GM23338 (cell line): ENCODE data around the gene RXFP1. TPM values are rescaled to one million over a fixed set of nuclear protein-coding genes. Genes with fewer than 3 reads are reported as not detected.

Source experiments
- ATAC-seq: fragments of 200-7000 bp; cut with Tn5 transposase; 3 replicates; pipeline ENCODE4 v1.9.1; 2020
- DNase-seq: peaks from one replicate; pipeline ENCODE4 v3.0.0-alpha.2; 2015; ENCODE audit warnings: low spot score
- H2AFZ ChIP-seq: fragments of 200-600 bp; sonication (generic); 2 replicates; pipeline ENCODE4 v1.8.0; 2016; ENCODE audit warnings: antibody characterized with exemption, mild to moderate bottlenecking, moderate library complexity
- H3F3A ChIP-seq: fragments of 200-600 bp; sonication (generic); replicated peaks from 2 replicates; pipeline ENCODE4 v1.8.0; 2017; ENCODE audit warnings: antibody characterized with exemption, mixed run types, low read depth
- H3K27ac ChIP-seq: fragments of 200-600 bp; sonication (generic); 2 replicates; pipeline ENCODE4 v1.6.1; 2016; ENCODE audit warnings: low read depth
- H3K27me3 ChIP-seq: fragments of 200-600 bp; sonication (generic); 2 replicates; pipeline ENCODE4 v1.8.0; 2016; ENCODE audit warnings: mild to moderate bottlenecking, mixed run types, moderate library complexity; ENCODE audit not compliant: insufficient read depth
- H3K36me3 ChIP-seq: fragments of 200-600 bp; sonication (generic); 2 replicates; pipeline ENCODE4 v1.8.0; 2016; ENCODE audit warnings: mild to moderate bottlenecking; ENCODE audit not compliant: insufficient read depth
- H3K4me1 ChIP-seq: fragments of 200-600 bp; sonication (generic); 2 replicates; pipeline ENCODE4 v1.8.0; 2016; ENCODE audit warnings: mild to moderate bottlenecking, moderate library complexity; ENCODE audit not compliant: insufficient read depth
- H3K4me2 ChIP-seq: fragments of 200-600 bp; sonication (generic); 2 replicates; pipeline ENCODE4 v1.7.1; 2017; ENCODE audit warnings: mixed run types
- H3K4me3 ChIP-seq: fragments of 200-600 bp; sonication (generic); 2 replicates; pipeline ENCODE4 v1.6.1; 2016; ENCODE audit warnings: mixed run types
- H3K79me2 ChIP-seq: fragments of 200-600 bp; sonication (generic); replicated peaks from 2 replicates; pipeline ENCODE4 v1.8.0; 2017; ENCODE audit warnings: mild to moderate bottlenecking; ENCODE audit not compliant: insufficient read depth
- H3K9me2 ChIP-seq: fragments of 200-600 bp; sonication (generic); 2 replicates; pipeline ENCODE4 v1.8.0; 2017; ENCODE audit not compliant: insufficient read depth
- H4K20me1 ChIP-seq: fragments of 200-600 bp; sonication (generic); replicated peaks from 2 replicates; pipeline ENCODE4 v1.8.0; 2017; ENCODE audit warnings: mild to moderate bottlenecking; ENCODE audit not compliant: insufficient read depth
- H3K27ac Mint-ChIP-seq: 2 replicates; pipeline ENCODE4 v1.8.0; 2020; ENCODE audit warnings: inconsistent platforms, mild to moderate bottlenecking, moderate library complexity, mixed read lengths
- H3K27me3 Mint-ChIP-seq: 3 replicates; pipeline ENCODE4 v1.8.0; 2022; ENCODE audit warnings: low read depth, mild to moderate bottlenecking, moderate library complexity, mixed read lengths, inconsistent platforms; ENCODE audit not compliant: insufficient read depth, poor library complexity
- H3K36me3 Mint-ChIP-seq: 3 replicates; pipeline ENCODE4 v1.8.0; 2021; ENCODE audit warnings: low read depth, mild to moderate bottlenecking, inconsistent platforms, moderate library complexity, mixed read lengths
- H3K4me1 Mint-ChIP-seq: 3 replicates; pipeline ENCODE4 v1.8.0; 2020; ENCODE audit warnings: mild to moderate bottlenecking, inconsistent platforms, mixed read lengths
- H3K4me3 Mint-ChIP-seq: 3 replicates; pipeline ENCODE4 v1.8.0; 2021; ENCODE audit warnings: moderate library complexity, mild to moderate bottlenecking, inconsistent platforms, mixed read lengths
- H3K9me3 Mint-ChIP-seq: 3 replicates; pipeline ENCODE4 v1.8.0; 2020; ENCODE audit warnings: moderate library complexity, mild to moderate bottlenecking, inconsistent platforms, mixed read lengths
- CREB1 ChIP-seq: fragments of 250-450 bp; sonication (Bioruptor Pico); IDR thresholded peaks from 2 replicates; pipeline ENCODE4 v1.5.0; 2020; ENCODE audit warnings: low read depth, mild to moderate bottlenecking, moderate library complexity
- EZH2 ChIP-seq: fragments of 200-600 bp; sonication (generic); IDR thresholded peaks from one replicate; pipeline ENCODE4 v1.8.0; 2017; ENCODE audit warnings: antibody characterized with exemption, mild to moderate bottlenecking, low read depth; ENCODE audit not compliant: unreplicated experiment
- EZH2phosphoT487 ChIP-seq: fragments of 200-600 bp; sonication (generic); IDR thresholded peaks from one replicate; pipeline ENCODE4 v1.8.1; 2018; ENCODE audit warnings: antibody characterized with exemption; ENCODE audit not compliant: unreplicated experiment
- JUNB ChIP-seq: IDR thresholded peaks from one replicate; pipeline ENCODE4 v1.6.1; 2016; ENCODE audit warnings: antibody characterized with exemption; ENCODE audit not compliant: unreplicated experiment
- NANOG ChIP-seq: IDR thresholded peaks from 2 replicates; pipeline ENCODE4 v1.6.1; 2016; ENCODE audit warnings: antibody characterized with exemption, borderline replicate concordance
- POLR2AphosphoS5 ChIP-seq: IDR thresholded peaks from 2 replicates; pipeline ENCODE4 v1.6.1; 2016; ENCODE audit warnings: antibody characterized with exemption, low read depth
- STAT1 ChIP-seq: IDR thresholded peaks from one replicate; pipeline ENCODE4 v1.6.1; 2016; ENCODE audit warnings: antibody characterized with exemption; ENCODE audit not compliant: unreplicated experiment
- ZNF114 ChIP-seq: fragments of 250-450 bp; sonication (Bioruptor Pico); IDR thresholded peaks from 2 replicates; pipeline ENCODE4 v1.5.0; 2020; ENCODE audit warnings: mild to moderate bottlenecking, moderate library complexity
- ZNF331 ChIP-seq: fragments of 250-450 bp; sonication (Bioruptor Pico); IDR thresholded peaks from 2 replicates; pipeline ENCODE4 v1.5.0; 2020; ENCODE audit warnings: low read depth, mild to moderate bottlenecking, moderate library complexity
- polyA plus RNA-seq: library from polyadenylated mRNA; unstranded; fragments of >200 nt; fragmentation: Nextera tagmentation; extraction: Ambion mirVana; gene quantifications from 2 replicates; pipeline ENCODE4 v1.2.1, GENCODE V29; 2016
- total RNA-seq: library from RNA; depleted of rRNA; stranded (reverse); fragments of >200 nt; shearing (Covaris generic); gene quantifications from 2 replicates; pipeline ENCODE4 v1.2.3, GENCODE V29; 2014
- TF ChIP-seq, protein P1 (sequence below): IDR thresholded peaks from one replicate; pipeline ENCODE4 v1.6.1; 2018; ENCODE audit warnings: antibody characterized with exemption; ENCODE audit not compliant: unreplicated experiment
- TF ChIP-seq, protein P2 (sequence below): fragments of 250-450 bp; sonication (Bioruptor Pico); IDR thresholded peaks from 2 replicates; pipeline ENCODE4 v1.5.0; 2020; ENCODE audit warnings: mild to moderate bottlenecking, moderate library complexity
- TF ChIP-seq, protein P3 (sequence below), 2 experiments: fragments of 200-600 bp in 1 of 2; sonication (generic) in 1 of 2; conservative IDR thresholded peaks; 2 replicates each; pipeline versions ENCODE4 v1.5.1 to v1.6.1; 2016 to 2017; ENCODE audit warnings: antibody characterized with exemption in 2 of 2, low read depth in 2 of 2, mild to moderate bottlenecking in 2 of 2, moderate library complexity in 1 of 2
- TF ChIP-seq, protein P4 (sequence below): IDR thresholded peaks from 2 replicates; pipeline ENCODE4 v1.6.1; 2016; ENCODE audit warnings: antibody characterized with exemption

Gene RXFP1
- total and polyA plus RNA-seq, 2 experiments from 2014 or later: 0.63 TPM; not detected in 1

DNA sequence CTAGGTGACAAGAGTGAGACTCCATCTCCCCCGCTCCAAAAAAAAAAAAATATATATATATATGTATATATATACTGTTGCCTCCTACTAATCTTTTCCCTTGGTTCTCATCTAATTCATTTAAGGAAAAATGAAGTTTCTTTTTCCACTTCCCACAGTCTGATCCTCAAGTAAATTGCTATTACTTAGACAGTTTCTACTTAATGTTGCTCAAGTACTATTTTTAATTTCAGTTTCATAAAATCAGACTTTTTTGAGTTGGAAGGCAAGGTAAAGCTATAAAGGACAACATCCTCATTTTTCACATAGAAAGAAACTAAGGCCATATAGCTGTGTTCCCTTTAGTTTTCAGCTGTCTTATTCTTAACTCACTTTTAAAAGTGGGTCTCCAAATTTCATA is 5.8 kb downstream of the RXFP1 start:
- H3K27ac Mint-ChIP-seq: no peak overlapping the region
- H2AFZ ChIP-seq: no peak overlapping the region
- H3K36me3 ChIP-seq: no peaks in the 10 kb centered on the region
- no peaks in the 10 kb centered on the region for H3K79me2 ChIP-seq
- no peak overlapping the region for H3K27ac ChIP-seq
- H4K20me1 ChIP-seq: no peaks in the 10 kb centered on the region
- H3K4me3 ChIP-seq: no peak overlapping the region
- no peak for DNase-seq
- ATAC-seq: no peak
- no peak for TF ChIP-seq JUNB
- TF ChIP-seq, protein P1, sequence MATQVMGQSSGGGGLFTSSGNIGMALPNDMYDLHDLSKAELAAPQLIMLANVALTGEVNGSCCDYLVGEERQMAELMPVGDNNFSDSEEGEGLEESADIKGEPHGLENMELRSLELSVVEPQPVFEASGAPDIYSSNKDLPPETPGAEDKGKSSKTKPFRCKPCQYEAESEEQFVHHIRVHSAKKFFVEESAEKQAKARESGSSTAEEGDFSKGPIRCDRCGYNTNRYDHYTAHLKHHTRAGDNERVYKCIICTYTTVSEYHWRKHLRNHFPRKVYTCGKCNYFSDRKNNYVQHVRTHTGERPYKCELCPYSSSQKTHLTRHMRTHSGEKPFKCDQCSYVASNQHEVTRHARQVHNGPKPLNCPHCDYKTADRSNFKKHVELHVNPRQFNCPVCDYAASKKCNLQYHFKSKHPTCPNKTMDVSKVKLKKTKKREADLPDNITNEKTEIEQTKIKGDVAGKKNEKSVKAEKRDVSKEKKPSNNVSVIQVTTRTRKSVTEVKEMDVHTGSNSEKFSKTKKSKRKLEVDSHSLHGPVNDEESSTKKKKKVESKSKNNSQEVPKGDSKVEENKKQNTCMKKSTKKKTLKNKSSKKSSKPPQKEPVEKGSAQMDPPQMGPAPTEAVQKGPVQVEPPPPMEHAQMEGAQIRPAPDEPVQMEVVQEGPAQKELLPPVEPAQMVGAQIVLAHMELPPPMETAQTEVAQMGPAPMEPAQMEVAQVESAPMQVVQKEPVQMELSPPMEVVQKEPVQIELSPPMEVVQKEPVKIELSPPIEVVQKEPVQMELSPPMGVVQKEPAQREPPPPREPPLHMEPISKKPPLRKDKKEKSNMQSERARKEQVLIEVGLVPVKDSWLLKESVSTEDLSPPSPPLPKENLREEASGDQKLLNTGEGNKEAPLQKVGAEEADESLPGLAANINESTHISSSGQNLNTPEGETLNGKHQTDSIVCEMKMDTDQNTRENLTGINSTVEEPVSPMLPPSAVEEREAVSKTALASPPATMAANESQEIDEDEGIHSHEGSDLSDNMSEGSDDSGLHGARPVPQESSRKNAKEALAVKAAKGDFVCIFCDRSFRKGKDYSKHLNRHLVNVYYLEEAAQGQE: no peak
- no peak for TF ChIP-seq EZH2
- no peak for TF ChIP-seq STAT1
- no peak for TF ChIP-seq ZNF114 (CRISPR knock-in tag)
- TF ChIP-seq CREB1 (CRISPR knock-in tag): no peak
- TF ChIP-seq NANOG: no peak
- no peak for TF ChIP-seq ZNF331
- TF ChIP-seq, protein P2, sequence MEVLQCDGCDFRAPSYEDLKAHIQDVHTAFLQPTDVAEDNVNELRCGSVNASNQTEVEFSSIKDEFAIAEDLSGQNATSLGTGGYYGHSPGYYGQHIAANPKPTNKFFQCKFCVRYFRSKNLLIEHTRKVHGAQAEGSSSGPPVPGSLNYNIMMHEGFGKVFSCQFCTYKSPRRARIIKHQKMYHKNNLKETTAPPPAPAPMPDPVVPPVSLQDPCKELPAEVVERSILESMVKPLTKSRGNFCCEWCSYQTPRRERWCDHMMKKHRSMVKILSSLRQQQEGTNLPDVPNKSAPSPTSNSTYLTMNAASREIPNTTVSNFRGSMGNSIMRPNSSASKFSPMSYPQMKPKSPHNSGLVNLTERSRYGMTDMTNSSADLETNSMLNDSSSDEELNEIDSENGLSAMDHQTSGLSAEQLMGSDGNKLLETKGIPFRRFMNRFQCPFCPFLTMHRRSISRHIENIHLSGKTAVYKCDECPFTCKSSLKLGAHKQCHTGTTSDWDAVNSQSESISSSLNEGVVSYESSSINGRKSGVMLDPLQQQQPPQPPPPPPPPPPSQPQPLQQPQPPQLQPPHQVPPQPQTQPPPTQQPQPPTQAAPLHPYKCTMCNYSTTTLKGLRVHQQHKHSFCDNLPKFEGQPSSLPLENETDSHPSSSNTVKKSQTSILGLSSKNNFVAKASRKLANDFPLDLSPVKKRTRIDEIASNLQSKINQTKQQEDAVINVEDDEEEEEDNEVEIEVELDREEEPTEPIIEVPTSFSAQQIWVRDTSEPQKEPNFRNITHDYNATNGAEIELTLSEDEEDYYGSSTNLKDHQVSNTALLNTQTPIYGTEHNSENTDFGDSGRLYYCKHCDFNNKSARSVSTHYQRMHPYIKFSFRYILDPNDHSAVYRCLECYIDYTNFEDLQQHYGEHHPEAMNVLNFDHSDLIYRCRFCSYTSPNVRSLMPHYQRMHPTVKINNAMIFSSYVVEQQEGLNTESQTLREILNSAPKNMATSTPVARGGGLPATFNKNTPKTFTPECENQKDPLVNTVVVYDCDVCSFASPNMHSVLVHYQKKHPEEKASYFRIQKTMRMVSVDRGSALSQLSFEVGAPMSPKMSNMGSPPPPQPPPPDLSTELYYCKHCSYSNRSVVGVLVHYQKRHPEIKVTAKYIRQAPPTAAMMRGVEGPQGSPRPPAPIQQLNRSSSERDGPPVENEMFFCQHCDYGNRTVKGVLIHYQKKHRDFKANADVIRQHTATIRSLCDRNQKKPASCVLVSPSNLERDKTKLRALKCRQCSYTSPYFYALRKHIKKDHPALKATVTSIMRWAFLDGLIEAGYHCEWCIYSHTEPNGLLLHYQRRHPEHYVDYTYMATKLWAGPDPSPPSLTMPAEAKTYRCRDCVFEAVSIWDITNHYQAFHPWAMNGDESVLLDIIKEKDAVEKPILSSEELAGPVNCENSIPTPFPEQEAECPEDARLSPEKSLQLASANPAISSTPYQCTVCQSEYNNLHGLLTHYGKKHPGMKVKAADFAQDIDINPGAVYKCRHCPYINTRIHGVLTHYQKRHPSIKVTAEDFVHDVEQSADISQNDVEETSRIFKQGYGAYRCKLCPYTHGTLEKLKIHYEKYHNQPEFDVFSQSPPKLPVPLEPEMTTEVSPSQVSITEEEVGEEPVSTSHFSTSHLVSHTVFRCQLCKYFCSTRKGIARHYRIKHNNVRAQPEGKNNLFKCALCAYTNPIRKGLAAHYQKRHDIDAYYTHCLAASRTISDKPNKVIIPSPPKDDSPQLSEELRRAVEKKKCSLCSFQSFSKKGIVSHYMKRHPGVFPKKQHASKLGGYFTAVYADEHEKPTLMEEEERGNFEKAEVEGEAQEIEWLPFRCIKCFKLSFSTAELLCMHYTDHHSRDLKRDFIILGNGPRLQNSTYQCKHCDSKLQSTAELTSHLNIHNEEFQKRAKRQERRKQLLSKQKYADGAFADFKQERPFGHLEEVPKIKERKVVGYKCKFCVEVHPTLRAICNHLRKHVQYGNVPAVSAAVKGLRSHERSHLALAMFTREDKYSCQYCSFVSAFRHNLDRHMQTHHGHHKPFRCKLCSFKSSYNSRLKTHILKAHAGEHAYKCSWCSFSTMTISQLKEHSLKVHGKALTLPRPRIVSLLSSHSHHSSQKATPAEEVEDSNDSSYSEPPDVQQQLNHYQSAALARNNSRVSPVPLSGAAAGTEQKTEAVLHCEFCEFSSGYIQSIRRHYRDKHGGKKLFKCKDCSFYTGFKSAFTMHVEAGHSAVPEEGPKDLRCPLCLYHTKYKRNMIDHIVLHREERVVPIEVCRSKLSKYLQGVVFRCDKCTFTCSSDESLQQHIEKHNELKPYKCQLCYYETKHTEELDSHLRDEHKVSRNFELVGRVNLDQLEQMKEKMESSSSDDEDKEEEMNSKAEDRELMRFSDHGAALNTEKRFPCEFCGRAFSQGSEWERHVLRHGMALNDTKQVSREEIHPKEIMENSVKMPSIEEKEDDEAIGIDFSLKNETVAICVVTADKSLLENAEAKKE (CRISPR knock-in tag): no peak
- TF ChIP-seq, protein P3, sequence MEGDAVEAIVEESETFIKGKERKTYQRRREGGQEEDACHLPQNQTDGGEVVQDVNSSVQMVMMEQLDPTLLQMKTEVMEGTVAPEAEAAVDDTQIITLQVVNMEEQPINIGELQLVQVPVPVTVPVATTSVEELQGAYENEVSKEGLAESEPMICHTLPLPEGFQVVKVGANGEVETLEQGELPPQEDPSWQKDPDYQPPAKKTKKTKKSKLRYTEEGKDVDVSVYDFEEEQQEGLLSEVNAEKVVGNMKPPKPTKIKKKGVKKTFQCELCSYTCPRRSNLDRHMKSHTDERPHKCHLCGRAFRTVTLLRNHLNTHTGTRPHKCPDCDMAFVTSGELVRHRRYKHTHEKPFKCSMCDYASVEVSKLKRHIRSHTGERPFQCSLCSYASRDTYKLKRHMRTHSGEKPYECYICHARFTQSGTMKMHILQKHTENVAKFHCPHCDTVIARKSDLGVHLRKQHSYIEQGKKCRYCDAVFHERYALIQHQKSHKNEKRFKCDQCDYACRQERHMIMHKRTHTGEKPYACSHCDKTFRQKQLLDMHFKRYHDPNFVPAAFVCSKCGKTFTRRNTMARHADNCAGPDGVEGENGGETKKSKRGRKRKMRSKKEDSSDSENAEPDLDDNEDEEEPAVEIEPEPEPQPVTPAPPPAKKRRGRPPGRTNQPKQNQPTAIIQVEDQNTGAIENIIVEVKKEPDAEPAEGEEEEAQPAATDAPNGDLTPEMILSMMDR (conservative IDR thresholded peaks at IDR 0.05; ENCODE audit: low read depth in 2 of 2): no peak
- no peak for TF ChIP-seq EZH2phosphoT487
- TF ChIP-seq, protein P4, sequence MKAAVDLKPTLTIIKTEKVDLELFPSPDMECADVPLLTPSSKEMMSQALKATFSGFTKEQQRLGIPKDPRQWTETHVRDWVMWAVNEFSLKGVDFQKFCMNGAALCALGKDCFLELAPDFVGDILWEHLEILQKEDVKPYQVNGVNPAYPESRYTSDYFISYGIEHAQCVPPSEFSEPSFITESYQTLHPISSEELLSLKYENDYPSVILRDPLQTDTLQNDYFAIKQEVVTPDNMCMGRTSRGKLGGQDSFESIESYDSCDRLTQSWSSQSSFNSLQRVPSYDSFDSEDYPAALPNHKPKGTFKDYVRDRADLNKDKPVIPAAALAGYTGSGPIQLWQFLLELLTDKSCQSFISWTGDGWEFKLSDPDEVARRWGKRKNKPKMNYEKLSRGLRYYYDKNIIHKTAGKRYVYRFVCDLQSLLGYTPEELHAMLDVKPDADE: no peak
- TF ChIP-seq POLR2AphosphoS5: no peak
- H3K36me3 Mint-ChIP-seq: no peaks in the 10 kb centered on the region
- H3F3A ChIP-seq: no peaks in the 10 kb centered on the region
- no peaks in the 10 kb centered on the region for H3K27me3 ChIP-seq
- H3K9me2 ChIP-seq: no peaks in the 10 kb centered on the region
- peaks cover 23% of the 10 kb centered on the region for H3K4me1 Mint-ChIP-seq
- H3K9me3 Mint-ChIP-seq: no peaks in the 10 kb centered on the region
- H3K4me1 ChIP-seq: peaks cover 1% of the 10 kb centered on the region
- no peak overlapping the region for H3K4me2 ChIP-seq
- H3K27me3 Mint-ChIP-seq: peaks cover 4% of the 10 kb centered on the region
- H3K4me3 Mint-ChIP-seq: no peak overlapping the region
